Right renal cortex interstitium (tissue), 3 donors: ENCODE measurements around the gene ACACA. TPM values are rescaled to one million over a fixed set of nuclear protein-coding genes. Genes with fewer than 3 reads are reported as not detected.

Experiments
- DNase-seq, 3 donors: peaks; one replicate each; pipeline ENCODE4 v3.0.0-alpha.2; 2013; ENCODE audit warnings: low read depth in 3 of 3, low spot score in 2 of 3
- polyA plus RNA-seq, 3 donors: library from polyadenylated mRNA; unstranded; fragments of 120-200 nt; gene quantifications; one replicate each; pipeline ENCODE4 v1.2.1, GENCODE V29; 2013; ENCODE audit not compliant: insufficient read length in 3 of 3

Gene ACACA
- polyA plus RNA-seq, 3 donors: 45.0 to 54.6 (median 48.7) TPM

DNA sequence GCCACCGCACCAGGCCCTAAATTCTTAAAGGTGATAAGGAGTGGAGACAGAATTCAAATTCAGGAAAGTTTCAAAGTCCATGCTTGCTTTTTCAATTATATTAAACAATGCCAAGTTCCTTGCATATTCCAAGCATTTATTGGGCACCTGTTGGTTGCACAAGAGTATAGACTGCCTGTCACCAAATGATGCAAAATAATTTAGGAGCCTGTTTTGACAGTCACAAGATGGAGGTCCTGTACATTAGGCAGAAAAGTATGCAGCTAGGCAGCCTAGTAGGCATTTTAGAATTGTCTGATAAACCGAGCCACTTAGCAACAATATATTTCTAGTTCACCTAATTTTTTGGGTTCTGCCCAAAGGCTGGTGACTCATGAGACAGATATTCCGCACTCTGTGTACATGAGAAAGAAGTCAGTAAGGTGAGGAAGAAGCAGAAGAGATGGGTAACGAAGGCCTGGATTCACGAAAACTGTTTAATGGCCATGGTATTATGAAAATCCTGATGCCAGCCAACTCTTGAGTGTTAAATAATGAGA is 7.3 kb downstream of the ACACA start:
- DNase-seq: no peak

DNA sequence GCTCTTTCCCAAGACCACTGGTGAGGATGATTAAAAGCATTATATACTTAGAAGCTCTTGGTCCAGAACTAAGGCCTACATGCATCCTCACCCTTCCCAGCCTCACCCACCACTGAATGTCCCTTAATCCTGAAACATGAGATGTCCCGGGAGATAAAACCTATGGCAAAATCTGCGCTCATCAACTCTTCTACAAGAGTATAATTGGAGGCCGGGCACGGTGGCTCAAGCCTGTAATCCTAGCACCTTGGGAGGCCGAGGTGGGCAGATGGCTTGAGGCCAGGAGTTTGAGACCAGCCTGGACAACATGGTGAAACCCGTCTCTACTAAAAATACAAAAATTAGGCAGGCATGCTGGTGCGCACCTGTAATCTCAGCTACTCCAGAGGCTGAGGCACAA is 13.3 kb downstream of the ACACA start:
- DNase-seq: no peak

DNA sequence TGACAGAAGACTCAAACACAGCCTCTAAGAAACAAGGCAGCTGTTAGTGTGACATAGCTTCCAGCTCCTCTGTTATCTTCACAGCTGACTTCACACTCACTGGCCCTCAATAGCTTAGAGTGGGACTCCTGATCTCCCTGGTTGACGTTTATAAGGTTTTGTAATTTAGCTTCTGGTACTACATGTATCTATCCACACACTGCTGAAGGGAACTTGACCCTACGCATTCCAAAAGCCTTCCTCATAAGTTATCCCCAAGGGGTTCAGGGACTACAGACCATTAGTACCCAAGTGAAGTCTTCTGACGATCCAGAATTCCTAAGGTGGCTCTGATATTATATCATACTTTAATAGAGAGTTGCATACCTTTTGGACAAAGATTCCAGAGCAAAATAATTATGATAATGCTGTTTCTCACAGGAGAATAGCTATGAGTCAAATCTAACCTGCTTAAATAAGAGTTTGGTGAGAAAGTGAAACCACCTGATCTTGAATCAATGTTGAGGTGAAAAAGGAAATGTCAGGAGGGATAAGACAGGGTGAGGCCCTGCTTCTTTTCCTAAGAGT is 14.5 kb downstream of the ACACA start:
- DNase-seq: no peak

DNA sequence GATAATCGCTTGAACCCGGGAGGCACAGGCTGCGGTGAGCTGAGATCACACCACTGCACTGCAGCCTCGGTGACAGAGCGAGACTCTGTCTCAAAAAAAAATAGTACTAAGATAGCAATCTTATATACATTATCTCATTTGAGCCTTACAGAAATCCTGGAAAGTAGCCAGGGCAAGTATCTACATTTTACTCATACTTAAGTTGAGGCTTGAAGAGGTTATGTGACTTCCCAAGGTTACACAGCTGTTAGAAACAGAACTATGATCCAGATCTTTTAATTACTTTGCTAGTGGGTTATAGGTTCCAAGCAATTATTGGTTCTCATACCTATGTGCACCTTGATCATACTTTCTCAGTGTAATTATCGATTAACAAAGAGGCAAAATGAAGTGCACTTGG is 15.5 kb downstream of the ACACA start:
- DNase-seq: no peak

GRCh38 chr17:37389160-37389559 is 17.5 kb downstream of the ACACA start:
- DNase-seq: no peak

- DNase-seq: no peak
Observed at GRCh38 chr17:37388266-37388665, 18.4 kb downstream of the ACACA start.

- no peak for DNase-seq
Observed at GRCh38 chr17:37386462-37386861, 20.2 kb downstream of the ACACA start.

- no peak for DNase-seq
Observed at GRCh38 chr17:37385474-37385990, 21.1 kb downstream of the ACACA start.

- no peak for DNase-seq
Observed at GRCh38 chr17:37384560-37385149, 22.0 kb downstream of the ACACA start.

GRCh38 chr17:37382056-37382455 is 24.6 kb downstream of the ACACA start:
- DNase-seq: no peak

DNA sequence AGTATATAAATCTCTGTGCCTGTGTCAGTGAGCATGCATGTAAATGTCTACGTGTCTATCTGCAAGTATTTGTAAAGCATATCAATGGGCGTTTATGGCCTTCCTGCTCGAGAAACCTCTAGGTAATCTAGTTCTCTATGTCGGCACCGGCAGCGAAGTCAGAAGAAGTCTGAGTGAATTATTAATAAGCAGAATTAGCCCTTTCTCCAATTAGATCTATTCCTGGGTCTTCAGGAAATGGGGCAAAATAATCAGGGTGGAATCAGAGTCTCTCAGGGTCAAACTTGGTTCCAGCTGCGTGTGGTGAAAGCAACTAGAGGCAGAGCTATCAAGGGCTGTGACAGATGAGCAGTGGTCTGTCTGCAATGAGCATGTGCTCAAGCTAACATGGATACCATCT is 30.9 kb downstream of the ACACA start, which contains the start of gene C17orf78:
Gene C17orf78, plus strand, starts transcription at position 280 of the 400 bp plus-strand sequence. Its CDS starts 108 bp downstream, at position 388.
- no peak for DNase-seq

GRCh38 chr17:37373530-37374159 is 33.0 kb downstream of the ACACA start:
- peak; percentile 50 to 77 (median 61) for DNase-seq

- DNase-seq: no peak
Observed at GRCh38 chr17:37368577-37368976, 38.1 kb downstream of the ACACA start.

- DNase-seq: no peak
Observed at GRCh38 chr17:37365589-37365988, 41.0 kb downstream of the ACACA start.

GRCh38 chr17:37361543-37361942 is 45.1 kb downstream of the ACACA start:
- DNase-seq: no peak

- DNase-seq: no peak
Observed at GRCh38 chr17:37360632-37361031, 46.0 kb downstream of the ACACA start.

DNA sequence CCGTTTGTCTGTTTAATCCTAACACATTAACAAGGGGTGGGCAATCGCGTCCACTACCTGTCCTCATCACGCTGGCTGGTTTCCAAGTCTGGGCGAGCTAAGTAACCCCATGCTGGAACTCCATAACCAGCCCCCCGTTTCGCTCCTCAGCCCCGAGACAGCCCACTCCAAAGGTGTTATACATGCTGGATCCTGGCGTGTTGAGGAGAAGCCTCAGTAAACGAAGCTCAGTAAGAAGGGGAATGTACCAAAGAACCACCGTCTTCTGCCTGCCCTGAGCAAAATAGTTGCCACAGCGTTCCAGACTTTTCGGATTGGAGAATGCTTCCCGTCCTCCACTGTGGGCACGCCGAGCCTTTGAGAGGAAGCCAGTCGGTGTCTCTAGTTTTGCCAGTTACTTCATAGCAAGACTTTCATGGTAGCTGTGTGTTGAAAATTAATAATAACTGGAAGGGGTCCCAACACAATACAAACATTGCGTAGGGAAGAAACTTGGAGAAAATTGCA is 46.9 kb downstream of the ACACA start:
- peak; percentile 36 to 44 (median 36) for DNase-seq

GRCh38 chr17:37358830-37359681 is 47.6 kb downstream of the ACACA start:
- peak; percentile 58 to 84 (median 82) for DNase-seq

DNA sequence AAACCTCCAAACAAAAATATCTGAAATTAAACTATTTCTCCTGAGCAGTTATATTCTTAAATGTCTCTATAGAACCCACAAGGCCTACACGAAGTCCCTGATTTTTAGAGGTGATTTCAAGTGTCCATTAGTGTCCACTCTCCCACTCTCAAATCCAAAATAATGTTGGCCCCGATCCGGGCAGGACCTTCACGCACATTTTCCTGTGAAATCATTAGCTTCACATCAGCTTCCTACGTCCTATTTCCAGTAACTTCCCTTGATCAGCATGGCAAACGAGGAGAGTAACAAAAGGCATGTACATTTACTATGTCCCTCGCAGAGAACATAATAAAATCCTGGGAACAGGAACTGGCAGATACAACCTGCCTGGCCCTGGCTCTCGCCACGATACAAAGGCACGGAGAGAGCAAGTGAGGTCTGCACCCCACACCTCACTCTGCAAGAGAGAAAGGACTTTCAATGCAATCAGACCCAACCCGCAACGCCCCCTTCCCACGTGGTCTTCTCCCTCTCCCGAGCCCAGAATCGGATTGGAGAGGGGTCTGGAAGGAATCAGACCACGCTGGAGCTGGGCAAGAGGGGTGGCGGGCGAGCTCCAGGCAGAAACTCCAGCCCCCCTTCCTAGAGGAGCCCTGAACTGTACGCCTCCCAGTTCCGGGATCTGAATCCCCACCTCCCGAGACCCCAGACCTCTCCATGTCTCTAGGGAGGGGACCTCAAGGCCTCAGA is 48.4 kb downstream of the ACACA start:
- peak; percentile 33 to 67 (median 51) for DNase-seq
